H9 (cell line): ENCODE data around the gene GPATCH11. TPM values are rescaled to one million over a fixed set of nuclear protein-coding genes. Genes with fewer than 3 reads are reported as not detected.

Experiments
- DNase-seq: peaks from one replicate; pipeline ENCODE4 v3.0.0-alpha.2; 2017
- H2AFZ ChIP-seq: one replicate; pipeline ENCODE4 v1.6.1; 2013; ENCODE audit warnings: mild to moderate bottlenecking, low read length, control low read depth, moderate library complexity
- H2AK5ac ChIP-seq: 2 replicates; pipeline ENCODE4 v1.6.1; 2013; ENCODE audit warnings: low read length, control low read depth, mixed read lengths; ENCODE audit not compliant: insufficient read length
- H2BK120ac ChIP-seq: one replicate; pipeline ENCODE4 v1.6.1; 2013; ENCODE audit warnings: low read depth, mild to moderate bottlenecking, low read length, control low read depth, inconsistent platforms; ENCODE audit not compliant: poor library complexity, severe bottlenecking
- H2BK12ac ChIP-seq: 2 replicates; pipeline ENCODE4 v1.6.1; 2013; ENCODE audit warnings: low read length, control low read depth, mixed read lengths, low read depth; ENCODE audit not compliant: insufficient read length
- H2BK15ac ChIP-seq: 2 replicates; pipeline ENCODE4 v1.6.1; 2013; ENCODE audit warnings: low read depth, low read length, control low read depth
- H2BK20ac ChIP-seq: one replicate; pipeline ENCODE4 v1.6.1; 2013; ENCODE audit warnings: low read depth, mild to moderate bottlenecking, low read length, control low read depth, inconsistent platforms; ENCODE audit not compliant: poor library complexity, severe bottlenecking
- H2BK5ac ChIP-seq: 2 replicates; pipeline ENCODE4 v1.6.1; 2013; ENCODE audit warnings: low read length, control low read depth, mixed read lengths; ENCODE audit not compliant: insufficient read length
- H3K14ac ChIP-seq: 2 replicates; pipeline ENCODE4 v1.6.1; 2013; ENCODE audit warnings: low read length, control low read depth; ENCODE audit not compliant: insufficient read depth
- H3K18ac ChIP-seq: 2 replicates; pipeline ENCODE4 v1.6.1; 2013; ENCODE audit warnings: low read depth, mild to moderate bottlenecking, mixed read lengths, low read length, control low read depth; ENCODE audit not compliant: insufficient read length
- H3K23ac ChIP-seq: 2 replicates; pipeline ENCODE4 v1.6.1; 2013; ENCODE audit warnings: low read length, control low read depth, mixed read lengths, low read depth; ENCODE audit not compliant: insufficient read length
- H3K23me2 ChIP-seq: 2 replicates; pipeline ENCODE4 v1.6.1; 2013; ENCODE audit warnings: low read depth, mild to moderate bottlenecking, mixed read lengths, low read length, control low read depth; ENCODE audit not compliant: insufficient read length, poor library complexity, severe bottlenecking
- H3K27ac ChIP-seq: 2 replicates; pipeline ENCODE4 v1.5.1; 2013; ENCODE audit warnings: low read length, control low read depth, mixed read lengths, low read depth; ENCODE audit not compliant: insufficient read length
- H3K27me3 ChIP-seq: 2 replicates; pipeline ENCODE4 v1.6.1; 2013; ENCODE audit warnings: low read length, control low read depth, inconsistent platforms; ENCODE audit not compliant: insufficient read depth
- H3K4ac ChIP-seq: 2 replicates; pipeline ENCODE4 v1.6.1; 2013; ENCODE audit warnings: low read depth, mild to moderate bottlenecking, control low read depth, inconsistent platforms, low read length, moderate library complexity
- H3K4me1 ChIP-seq: 2 replicates; pipeline ENCODE4 v1.6.1; 2013; ENCODE audit warnings: low read length, control low read depth, inconsistent platforms; ENCODE audit not compliant: insufficient read depth
- H3K4me2 ChIP-seq: 2 replicates; pipeline ENCODE4 v1.6.1; 2013; ENCODE audit warnings: low read length, control low read depth, mixed read lengths; ENCODE audit not compliant: insufficient read length, insufficient read depth
- H3K56ac ChIP-seq: 2 replicates; pipeline ENCODE4 v1.6.1; 2013; ENCODE audit warnings: low read depth, mild to moderate bottlenecking, mixed read lengths, low read length, control low read depth; ENCODE audit not compliant: insufficient read length
- H3K79me1 ChIP-seq: 2 replicates; pipeline ENCODE4 v1.6.1; 2013; ENCODE audit warnings: low read depth, mild to moderate bottlenecking, moderate library complexity, low read length, control low read depth, inconsistent platforms; ENCODE audit not compliant: insufficient read depth, poor library complexity, severe bottlenecking
- H3K79me2 ChIP-seq: 2 replicates; pipeline ENCODE4 v1.6.1; 2013; ENCODE audit warnings: low read length, control low read depth, inconsistent platforms; ENCODE audit not compliant: insufficient read depth
- H3K9ac ChIP-seq: 2 replicates; pipeline ENCODE4 v1.6.1; 2013; ENCODE audit warnings: low read length, control low read depth, mixed read lengths; ENCODE audit not compliant: insufficient read length; ENCODE audit errors: extremely low read depth
- H3K9me3 ChIP-seq: one replicate; pipeline ENCODE4 v1.6.1; 2013; ENCODE audit warnings: low read depth, low read length, inconsistent platforms; ENCODE audit not compliant: control insufficient read depth
- H3T11ph ChIP-seq: one replicate; pipeline ENCODE4 v1.6.1; 2013; ENCODE audit warnings: mild to moderate bottlenecking, low read length, control low read depth, inconsistent platforms
- H4K20me1 ChIP-seq: one replicate; pipeline ENCODE4 v1.6.1; 2013; ENCODE audit not compliant: control insufficient read depth, insufficient read length, insufficient read depth
- H4K5ac ChIP-seq: 2 replicates; pipeline ENCODE4 v1.6.1; 2013; ENCODE audit warnings: low read depth, mild to moderate bottlenecking, mixed read lengths, low read length, control low read depth; ENCODE audit not compliant: insufficient read length
- H4K8ac ChIP-seq: replicated peaks from 2 replicates; pipeline ENCODE4 v1.6.1; 2013; ENCODE audit warnings: low read length, control low read depth, mixed read lengths, low read depth; ENCODE audit not compliant: insufficient read length
- H4K91ac ChIP-seq: 2 replicates; pipeline ENCODE4 v1.6.1; 2013; ENCODE audit warnings: low read depth, mild to moderate bottlenecking, moderate library complexity, mixed read lengths, low read length, control low read depth; ENCODE audit not compliant: insufficient read length
- H3K27ac Mint-ChIP-seq, 3 experiments: 2 replicates in 2 of 3; 3 replicates in 1 of 3; pipeline ENCODE4 v1.8.0; 2020 to 2021; ENCODE audit warnings: mixed read lengths in 3 of 3, mild to moderate bottlenecking in 1 of 3, moderate library complexity in 1 of 3
- H3K27me3 Mint-ChIP-seq: 2 replicates; pipeline ENCODE4 v1.8.0; 2021; ENCODE audit warnings: low read depth, mild to moderate bottlenecking, moderate library complexity, mixed read lengths
- H3K36me3 Mint-ChIP-seq, 3 experiments: 2 replicates in 2 of 3; 3 replicates in 1 of 3; pipeline ENCODE4 v1.8.0; 2020 to 2021; ENCODE audit warnings: low read depth in 3 of 3, mixed read lengths in 3 of 3; ENCODE audit not compliant: insufficient read depth in 1 of 3
- H3K4me1 Mint-ChIP-seq, 2 experiments: 2 replicates each; pipeline ENCODE4 v1.8.0; 2020; ENCODE audit warnings: mixed read lengths in 2 of 2
- H3K4me3 Mint-ChIP-seq, 2 experiments: 2 replicates in 1 of 2; 3 replicates in 1 of 2; pipeline ENCODE4 v1.8.0; 2020 to 2021; ENCODE audit warnings: mild to moderate bottlenecking in 2 of 2, mixed read lengths in 2 of 2, moderate library complexity in 1 of 2
- H3K9me3 Mint-ChIP-seq, 2 experiments: 2 replicates in 1 of 2; 3 replicates in 1 of 2; pipeline ENCODE4 v1.8.0; 2020; ENCODE audit warnings: mild to moderate bottlenecking in 2 of 2, mixed read lengths in 2 of 2, moderate library complexity in 1 of 2
- whole genome bisulfite sequencing: extraction: QIAGEN DNeasy Blood & Tissue Kit; methylation state at CpG from one replicate; pipeline ENCODE4 v1.1.7; 2013; ENCODE audit warnings: missing lambda C conversion rate, low lambda C conversion rate, mixed read lengths; ENCODE audit not compliant: insufficient read length; ENCODE audit errors: extremely low coverage; 5-methylcytosine and 5-hydroxymethylcytosine counted together
- total RNA-seq: library from RNA; stranded (reverse); gene quantifications from 2 replicates; pipeline ENCODE4 v1.2.1, GENCODE V29; 2021
- TF ChIP-seq, protein P1 (sequence below): fragments of 200-600 bp; sonication (generic); conservative IDR thresholded peaks from 3 replicates; pipeline ENCODE4 v1.8.0; 2021; ENCODE audit warnings: antibody characterized with exemption, mild to moderate bottlenecking

Gene GPATCH11
- total RNA-seq, 1 experiment from 2014 or later, result 3.1 TPM

DNA sequence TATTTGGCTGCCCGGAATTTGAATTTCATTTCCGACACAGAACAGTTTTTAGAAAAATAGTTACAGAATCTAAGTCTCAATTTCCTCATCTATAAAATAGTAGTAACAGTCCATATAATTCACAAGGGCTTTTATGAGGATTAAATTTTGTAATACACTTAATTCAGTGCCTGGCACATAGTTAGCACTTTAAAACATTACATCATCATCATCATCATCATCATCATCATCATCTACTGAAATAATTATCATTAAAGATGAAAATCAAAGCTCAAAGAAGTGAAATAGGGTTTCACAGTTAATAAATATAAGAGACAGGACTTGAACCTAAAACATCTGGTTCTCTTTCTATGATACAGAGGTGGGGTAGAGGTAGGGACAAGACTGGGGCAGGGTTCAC is 13.4 kb upstream of the GPATCH11 start:
- H3T11ph ChIP-seq, result no peak overlapping the region
- DNase-seq, result no peak
- no peaks in the 10 kb centered on the region for H3K23me2 ChIP-seq
- H3K9me3 ChIP-seq, result no peaks in the 10 kb centered on the region
- no peak overlapping the region for H2BK20ac ChIP-seq
- no peaks in the 10 kb centered on the region for H3K79me1 ChIP-seq
- no peaks in the 10 kb centered on the region for H4K20me1 ChIP-seq
- TF ChIP-seq, protein P1, sequence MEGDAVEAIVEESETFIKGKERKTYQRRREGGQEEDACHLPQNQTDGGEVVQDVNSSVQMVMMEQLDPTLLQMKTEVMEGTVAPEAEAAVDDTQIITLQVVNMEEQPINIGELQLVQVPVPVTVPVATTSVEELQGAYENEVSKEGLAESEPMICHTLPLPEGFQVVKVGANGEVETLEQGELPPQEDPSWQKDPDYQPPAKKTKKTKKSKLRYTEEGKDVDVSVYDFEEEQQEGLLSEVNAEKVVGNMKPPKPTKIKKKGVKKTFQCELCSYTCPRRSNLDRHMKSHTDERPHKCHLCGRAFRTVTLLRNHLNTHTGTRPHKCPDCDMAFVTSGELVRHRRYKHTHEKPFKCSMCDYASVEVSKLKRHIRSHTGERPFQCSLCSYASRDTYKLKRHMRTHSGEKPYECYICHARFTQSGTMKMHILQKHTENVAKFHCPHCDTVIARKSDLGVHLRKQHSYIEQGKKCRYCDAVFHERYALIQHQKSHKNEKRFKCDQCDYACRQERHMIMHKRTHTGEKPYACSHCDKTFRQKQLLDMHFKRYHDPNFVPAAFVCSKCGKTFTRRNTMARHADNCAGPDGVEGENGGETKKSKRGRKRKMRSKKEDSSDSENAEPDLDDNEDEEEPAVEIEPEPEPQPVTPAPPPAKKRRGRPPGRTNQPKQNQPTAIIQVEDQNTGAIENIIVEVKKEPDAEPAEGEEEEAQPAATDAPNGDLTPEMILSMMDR, result no peak
- no peak overlapping the region for H3K27ac ChIP-seq
- no peak overlapping the region for H4K8ac ChIP-seq
- H3K27me3 ChIP-seq, result no peaks in the 10 kb centered on the region
- no peak overlapping the region for H3K4me2 ChIP-seq
- no peak overlapping the region for H2BK12ac ChIP-seq
- Mint-ChIP-seq H3K4me1 (no peaks in the 10 kb centered on the region), H3K27ac (no peak overlapping the region), H3K36me3 (peaks cover 11 to 41% (median 28%) of the 10 kb centered on the region in 3 experiments; a peak in 6 of 7 replicates), H3K9me3 (no peaks in the 10 kb centered on the region), H3K27me3 (no peaks in the 10 kb centered on the region), H3K4me3 (no peak overlapping the region)
- no peak overlapping the region for H3K4ac ChIP-seq
- H4K91ac ChIP-seq, result no peak overlapping the region
- H3K14ac ChIP-seq, result no peak overlapping the region
- H3K23ac ChIP-seq, result no peak overlapping the region
- H3K56ac ChIP-seq, result no peak overlapping the region
- H3K9ac ChIP-seq, result no peak overlapping the region
- H2AK5ac ChIP-seq, result no peak overlapping the region
- no peak overlapping the region for H2BK5ac ChIP-seq
- H3K79me2 ChIP-seq, result no peaks in the 10 kb centered on the region
- no peak overlapping the region for H2BK120ac ChIP-seq
- H4K5ac ChIP-seq, result no peak overlapping the region
- H2BK15ac ChIP-seq, result no peak overlapping the region
- no peak overlapping the region for H2AFZ ChIP-seq
- no CpG with 5 or more reads among the region's 2 CpGs for WGBS
- no peak overlapping the region for H3K18ac ChIP-seq
- H3K4me1 ChIP-seq, result no peaks in the 10 kb centered on the region
